ENCODE results near the gene SHC4.
A peak's percentile ranks its signal among the peaks of the same experiment; 100 is the strongest.
"Not testable (repeated sequence)": the region's sequence is repeated elsewhere in the genome, so short reads cannot be mapped to it uniquely, and the experiment has no call there.

SHC4 gene

GRCh38 chr15:48963524-48964113 is at the start of gene SHC4:
Gene SHC4, minus strand, starts transcription at chr15:48963919. Its CDS starts 904 bp downstream, at chr15:48963015.
- peak; percentile 70 for DNase-seq

GRCh38 chr15:48999314-48999713 is 35.6 kb upstream of the SHC4 start:
- DNase-seq, result no peak

DNA sequence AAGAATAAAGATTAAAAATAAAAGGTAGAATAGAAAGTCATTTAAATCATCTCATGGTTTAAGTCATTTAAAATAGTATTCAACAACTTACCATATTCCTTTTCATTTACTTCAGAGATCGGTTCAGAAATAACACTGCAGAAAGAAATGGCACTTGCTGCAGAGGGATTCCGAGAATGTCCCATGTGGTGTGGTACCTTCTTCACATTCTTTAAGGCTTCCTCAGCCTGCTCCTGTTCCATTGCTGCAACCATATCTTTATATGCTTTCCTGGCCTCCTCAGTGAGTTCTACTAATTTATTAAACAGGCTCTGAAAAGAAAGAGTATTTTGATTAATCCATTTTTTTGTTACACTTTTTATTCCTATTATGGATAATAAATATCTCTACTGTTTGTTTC is 32.6 kb upstream of the SHC4 start:
- DNase-seq, result no peak

- DNase-seq, result no peak
Observed at GRCh38 chr15:48993380-48993779, 29.7 kb upstream of the SHC4 start.

GRCh38 chr15:48992545-48992944 is 28.8 kb upstream of the SHC4 start:
- no peak for DNase-seq

DNA sequence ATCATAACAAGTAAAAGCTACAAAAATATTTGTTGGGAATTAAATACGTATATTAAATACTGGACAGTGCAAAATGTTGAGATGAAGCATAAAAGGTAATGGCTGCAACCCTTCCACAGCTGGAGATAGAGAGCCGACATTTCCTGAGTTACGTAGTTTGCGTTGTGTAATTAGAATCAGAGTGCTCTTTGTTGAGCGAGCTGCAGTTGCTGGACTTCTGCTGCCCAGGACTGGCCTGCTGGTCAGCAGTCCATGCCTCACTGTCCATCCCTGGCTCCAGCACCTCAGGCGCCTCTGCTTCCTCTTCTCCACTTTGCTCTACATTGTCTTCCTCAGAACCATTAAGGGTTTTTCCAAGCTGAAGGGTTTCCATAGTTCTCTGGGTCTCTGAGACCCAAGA is 28.4 kb upstream of the SHC4 start:
- DNase-seq, result no peak

DNA sequence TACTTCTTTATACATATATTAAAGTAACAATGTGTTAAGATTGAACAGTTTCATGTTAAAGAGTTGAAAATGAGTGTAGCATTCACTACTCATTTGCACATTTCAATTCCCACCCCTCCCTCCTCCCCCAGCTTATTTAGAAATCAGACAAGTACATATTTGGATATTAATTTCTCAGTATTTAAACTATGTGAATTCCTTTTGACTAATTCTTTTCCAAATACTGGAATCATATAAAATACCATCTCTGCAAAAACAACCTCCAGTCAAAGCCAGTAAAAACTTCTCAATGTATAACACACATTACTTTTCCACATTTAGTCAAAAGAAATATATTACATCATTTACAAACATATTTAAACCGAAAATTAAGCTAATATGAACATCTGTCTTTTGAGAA is 25.5 kb upstream of the SHC4 start:
- no peak for DNase-seq

DNA sequence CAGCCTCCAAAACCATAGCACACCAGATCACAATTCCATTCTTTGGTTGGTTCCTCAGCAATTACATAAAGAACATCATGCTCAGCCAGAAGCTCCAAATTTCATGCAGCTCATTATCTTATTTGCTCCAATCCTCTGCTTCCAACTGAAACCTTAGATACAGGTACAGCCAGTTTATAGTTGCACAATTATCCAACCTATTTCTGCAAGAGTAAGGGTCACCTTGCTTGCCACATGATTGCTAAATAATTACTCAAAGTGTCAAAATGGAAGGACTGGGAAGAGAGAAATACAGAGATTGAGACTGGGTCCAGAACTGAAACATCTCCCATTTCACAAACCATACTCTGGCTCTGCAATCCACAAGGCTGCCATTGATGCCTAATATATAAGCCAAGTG is 23.4 kb upstream of the SHC4 start:
- DNase-seq, result no peak

DNA sequence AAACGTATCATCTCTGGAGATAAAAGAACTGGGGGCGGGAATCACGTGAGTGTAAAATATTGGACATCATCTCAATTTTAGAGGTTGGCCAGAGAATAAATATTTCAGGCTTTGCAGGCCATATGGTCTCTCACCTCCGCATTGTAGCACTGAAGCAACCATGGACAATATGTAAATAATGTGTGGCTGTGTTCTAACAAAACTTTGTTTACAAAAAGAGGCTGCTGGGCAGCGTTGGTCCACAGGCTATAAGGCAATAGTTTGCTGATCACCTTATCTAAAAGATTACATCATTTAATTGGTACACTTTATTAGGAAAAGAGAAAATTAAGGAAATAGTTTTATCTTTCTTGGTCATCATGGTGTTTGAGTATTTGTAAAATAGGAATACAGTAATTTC is 22.5 kb upstream of the SHC4 start:
- no peak for DNase-seq

DNA sequence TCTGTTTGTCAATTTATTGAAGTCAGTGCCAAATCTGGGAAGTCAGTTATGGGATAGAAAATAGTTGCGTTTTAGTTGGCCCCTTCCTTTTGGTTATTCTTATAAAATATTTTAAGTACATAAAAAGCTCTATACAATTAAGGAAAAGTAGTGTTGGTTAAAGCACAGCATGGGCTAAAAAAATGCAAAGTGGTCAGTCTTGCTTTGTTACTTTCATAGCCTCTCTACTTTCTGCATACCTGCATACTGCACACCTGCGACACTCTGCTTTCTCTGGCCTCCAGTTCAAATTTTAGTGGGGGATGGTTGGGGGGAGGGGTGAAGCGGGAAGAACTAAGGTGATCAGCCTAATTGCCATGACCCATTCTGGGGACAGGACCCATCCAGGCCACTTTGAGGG is 21.8 kb upstream of the SHC4 start:
- no peak for DNase-seq

DNA sequence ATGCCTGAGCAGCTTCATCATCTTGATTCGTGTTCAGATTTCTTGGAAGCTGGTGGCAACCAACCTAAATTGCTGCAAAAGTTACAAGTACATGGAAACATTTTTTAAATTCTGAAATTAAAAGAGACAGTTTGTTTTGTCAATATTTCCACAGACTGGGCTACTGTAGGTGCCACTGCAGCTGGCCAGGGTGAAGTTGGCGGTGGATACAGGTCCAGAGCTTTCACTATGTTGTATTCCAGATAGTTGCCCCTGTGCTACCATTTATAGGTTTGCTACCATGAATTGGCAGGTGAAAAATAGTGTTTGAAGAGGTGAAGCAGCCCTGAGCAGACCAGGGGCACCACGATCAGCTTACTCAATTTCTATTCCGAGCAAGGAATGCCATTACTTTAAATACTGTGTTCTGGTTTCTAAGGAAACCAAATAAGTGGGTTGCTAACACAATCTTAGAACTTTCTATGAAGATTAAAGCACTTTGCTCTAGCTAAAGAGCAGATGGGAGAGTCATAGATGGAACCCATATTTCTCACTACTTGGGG is 21.2 kb upstream of the SHC4 start:
- no peak for DNase-seq

DNA sequence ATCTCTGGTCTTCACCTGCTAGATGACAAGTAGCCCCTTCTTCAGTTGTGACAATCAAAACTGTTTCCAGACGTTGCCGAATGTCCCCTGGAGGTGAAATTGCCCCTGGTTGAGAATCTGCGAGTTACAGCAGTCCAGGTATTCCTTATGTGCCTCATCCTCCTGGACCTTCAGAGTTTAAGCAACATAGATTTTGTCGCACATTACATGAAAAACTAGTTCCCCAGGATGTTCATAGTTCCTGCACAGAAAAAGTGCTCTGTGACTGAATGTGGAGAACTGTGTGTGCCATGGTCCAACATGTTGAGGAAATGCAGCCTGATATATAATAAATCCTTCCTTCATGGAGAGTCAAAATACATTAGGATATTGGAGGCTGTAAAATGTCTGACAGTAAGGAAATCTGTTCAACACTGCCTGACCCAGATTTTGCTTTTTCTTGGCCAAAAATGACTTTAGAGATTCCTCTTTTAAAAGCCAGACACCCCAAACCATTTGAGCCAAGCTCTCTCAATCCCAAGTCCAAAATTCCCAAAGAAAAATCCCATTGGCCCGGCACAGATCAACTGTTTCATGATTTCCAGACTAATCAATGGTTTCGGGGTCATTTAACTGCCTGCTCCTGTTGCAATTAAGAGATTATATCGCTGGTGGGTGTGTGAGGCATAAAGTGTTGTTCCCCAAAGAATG is 20.4 kb upstream of the SHC4 start:
- DNase-seq, result no peak

DNA sequence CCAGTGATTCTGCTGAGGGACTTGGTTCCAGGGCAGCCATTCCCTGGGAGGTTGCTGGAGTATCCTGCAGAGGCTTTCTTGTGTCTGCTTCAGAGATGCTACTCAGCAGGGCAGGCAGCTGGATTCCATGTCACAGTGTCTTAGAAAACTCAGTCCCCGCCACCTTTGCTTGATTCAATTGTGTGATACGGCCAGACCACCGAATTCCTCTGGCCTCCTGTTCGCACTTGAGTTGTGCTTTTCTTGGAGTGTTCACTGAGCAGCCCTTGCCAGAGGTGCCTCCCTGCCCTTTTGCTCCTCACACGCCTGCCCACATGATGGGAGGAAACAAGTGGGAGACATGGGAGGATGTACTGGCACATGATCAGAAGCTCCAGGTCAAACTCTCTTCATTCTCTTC is 19.6 kb upstream of the SHC4 start:
- DNase-seq, result no peak

DNA sequence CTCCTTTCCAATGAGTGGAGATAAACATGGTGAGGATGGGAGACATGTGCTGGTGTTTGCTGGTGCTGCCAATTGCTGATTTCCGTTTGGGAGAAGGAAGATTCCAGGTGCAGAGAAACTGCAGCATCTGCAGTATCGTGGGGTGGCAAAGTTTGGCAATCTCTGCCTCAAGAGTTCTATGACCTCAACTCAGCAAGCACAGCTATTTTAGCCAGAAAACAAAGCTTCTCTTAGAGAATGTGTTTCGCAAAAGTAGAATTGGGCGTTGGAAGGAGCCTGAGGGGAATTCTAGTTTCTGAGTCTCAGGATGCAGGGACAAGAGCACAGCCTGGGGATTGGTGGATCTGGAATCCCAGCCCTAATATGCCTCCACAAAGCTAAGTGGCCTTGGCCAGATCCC is 18.2 kb upstream of the SHC4 start:
- DNase-seq, result no peak

DNA sequence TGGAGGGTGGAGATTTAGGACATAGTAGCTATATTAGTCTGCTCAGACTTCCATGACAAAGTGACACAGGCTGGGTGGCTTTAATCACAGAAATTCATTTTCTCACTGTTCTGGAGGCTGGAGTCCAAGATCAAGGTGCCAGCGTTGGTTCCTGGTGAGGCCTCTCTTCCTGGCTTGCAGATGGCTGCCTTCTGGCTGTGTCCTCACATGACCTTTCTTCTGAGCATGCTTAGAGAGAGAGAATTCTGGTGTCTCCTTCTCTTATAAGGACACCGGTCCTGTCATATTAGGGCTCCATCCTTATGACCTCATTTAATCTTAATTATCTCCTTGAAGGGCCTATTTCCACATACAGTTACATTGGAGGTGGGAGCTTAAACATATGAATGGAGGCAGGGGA is 14.9 kb upstream of the SHC4 start:
- no peak for DNase-seq

- no peak for DNase-seq
Observed at GRCh38 chr15:48976444-48977088, 12.8 kb upstream of the SHC4 start.

GRCh38 chr15:48975472-48976419 is 12.0 kb upstream of the SHC4 start:
- DNase-seq, result peak; percentile 59

DNA sequence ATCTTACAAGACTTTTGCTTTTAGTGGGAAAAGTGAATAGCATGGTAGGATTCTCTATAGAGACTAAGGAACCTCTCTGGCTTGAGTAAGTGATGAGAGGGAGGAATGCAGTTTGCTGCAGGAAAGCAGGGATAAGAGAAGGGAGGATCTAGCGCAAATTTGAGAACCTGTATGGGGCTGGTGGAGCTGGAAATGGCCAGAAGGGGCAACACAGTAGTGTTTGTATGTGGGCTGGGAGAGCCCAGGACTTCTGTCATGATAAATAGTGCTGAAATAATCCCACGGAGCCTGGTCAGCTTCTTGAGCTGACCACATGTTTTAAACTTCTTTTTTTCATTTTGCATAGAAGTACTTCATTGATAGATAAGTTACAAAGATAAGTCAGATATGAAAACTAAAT is 11.2 kb upstream of the SHC4 start:
- no peak for DNase-seq

GRCh38 chr15:48972750-48973503 is 9.2 kb upstream of the SHC4 start:
- DNase-seq, result no peak

- not testable (repeated sequence) for DNase-seq
Observed at GRCh38 chr15:48970926-48971325, 7.2 kb upstream of the SHC4 start.

DNA sequence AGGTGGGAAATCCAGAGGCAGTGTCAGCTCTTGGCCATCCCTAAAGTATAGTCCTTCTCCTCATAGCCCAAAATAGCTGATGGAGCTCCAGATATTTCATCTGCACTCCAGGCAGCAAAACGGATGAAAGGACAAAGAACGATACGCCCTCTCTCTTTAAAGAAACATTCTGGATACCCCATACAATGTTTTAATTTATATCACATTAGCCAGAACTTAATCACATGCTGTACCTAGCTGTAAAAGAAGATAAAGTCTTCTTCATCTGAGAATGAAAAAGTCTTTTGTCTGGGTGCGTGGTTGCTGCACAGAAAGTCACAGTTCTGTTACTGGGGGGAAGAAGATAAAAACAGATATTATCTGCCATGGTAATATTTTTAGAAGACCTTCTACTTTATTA is 4.3 kb upstream of the SHC4 start:
- no peak for DNase-seq

- DNase-seq, result no peak
Observed at GRCh38 chr15:48967336-48967735, 3.6 kb upstream of the SHC4 start.
